ENCODE data around the gene USP50. TPM values are rescaled to one million over a fixed set of nuclear protein-coding genes. Genes with fewer than 3 reads are reported as not detected.

The USP50 gene
- polyA plus RNA-seq (2011; rRNA removed), result not detected in 2 replicates
- not detected in 2 replicates for polyA plus RNA-seq (2012; cell fraction: cytosol; rRNA removed)
- polyA plus RNA-seq (2012; cell fraction: nucleus; rRNA removed), result not detected in 2 replicates
- 0.14 TPM in 1 of 3 replicates, not detected in the others for polyA plus RNA-seq (2017; fragmentation: RNase III; extraction: RNeasy Plus Mini Kit Qiagen cat#74134 plus additional on column Dnase treatment)
- polyA minus RNA-seq (2011; rRNA and poly(A)+ RNA removed), result not detected in 2 replicates

- DNase-seq (ENCODE audit: low read depth in 1 of 2, low spot score in 1 of 2) (no peak), FAIRE-seq (no peak), ATAC-seq (no peak)
- H3K27ac ChIP-seq, result no peak within 1 kb of the TSS
- CTCF ChIA-PET, result interaction anchor here (0.8 to 1.3 kb wide), 2 partner anchors 80 to 109 kb away, joined by 3 read pairs; no protein-coding TSS in a partner anchor
- H3K4me2 ChIP-seq, result no peak within 1 kb of the TSS
- no peak within 1 kb of the TSS for H3K4me3 ChIP-seq
- POLR2A ChIA-PET, result no interaction called here
- no peaks in the 10 kb centered on the region for H3K9me3 ChIP-seq
- 79% methylated on average over 5 of the region's 5 CpGs for WGBS (ENCODE audit: missing lambda C conversion rate)
- TF ChIP-seq RAD21 (conservative IDR thresholded peaks at IDR 0.05 in 1 of 2, IDR thresholded peaks at IDR 0.05 in 1 of 2) (no peak), HOXA7 (CRISPR knock-in tag; IDR thresholded peaks at IDR 0.05) (no peak), TP53 (CRISPR knock-in tag; IDR thresholded peaks at IDR 0.05) (no peak), MAFK (IDR thresholded peaks at IDR 0.05; ENCODE audit: partially characterized antibody) (no peak), CEBPB (IDR thresholded peaks at IDR 0.05) (no peak), POLR2AphosphoS2 (conservative IDR thresholded peaks at IDR 0.05; ENCODE audit: low read length) (no peak), CTCF (IDR thresholded peaks at IDR 0.05) (no peak), ZNF302 (CRISPR knock-in tag; IDR thresholded peaks at IDR 0.05) (no peak), ESRRA (IDR thresholded peaks at IDR 0.05; ENCODE audit: borderline replicate concordance, low read length) (no peak), FOSL2 (IDR thresholded peaks at IDR 0.05) (no peak), FOSL2 (CRISPR knock-in tag; IDR thresholded peaks at IDR 0.05) (no peak)
- TF ChIP-seq, protein P1, sequence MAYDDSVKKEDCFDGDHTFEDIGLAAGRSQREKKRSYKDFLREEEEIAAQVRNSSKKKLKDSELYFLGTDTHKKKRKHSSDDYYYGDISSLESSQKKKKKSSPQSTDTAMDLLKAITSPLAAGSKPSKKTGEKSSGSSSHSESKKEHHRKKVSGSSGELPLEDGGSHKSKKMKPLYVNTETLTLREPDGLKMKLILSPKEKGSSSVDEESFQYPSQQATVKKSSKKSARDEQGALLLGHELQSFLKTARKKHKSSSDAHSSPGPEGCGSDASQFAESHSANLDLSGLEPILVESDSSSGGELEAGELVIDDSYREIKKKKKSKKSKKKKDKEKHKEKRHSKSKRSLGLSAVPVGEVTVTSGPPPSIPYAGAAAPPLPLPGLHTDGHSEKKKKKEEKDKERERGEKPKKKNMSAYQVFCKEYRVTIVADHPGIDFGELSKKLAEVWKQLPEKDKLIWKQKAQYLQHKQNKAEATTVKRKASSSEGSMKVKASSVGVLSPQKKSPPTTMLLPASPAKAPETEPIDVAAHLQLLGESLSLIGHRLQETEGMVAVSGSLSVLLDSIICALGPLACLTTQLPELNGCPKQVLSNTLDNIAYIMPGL (CRISPR knock-in tag; IDR thresholded peaks at IDR 0.05; ENCODE audit: borderline replicate concordance), result no peak
- TF ChIP-seq, protein P2, sequence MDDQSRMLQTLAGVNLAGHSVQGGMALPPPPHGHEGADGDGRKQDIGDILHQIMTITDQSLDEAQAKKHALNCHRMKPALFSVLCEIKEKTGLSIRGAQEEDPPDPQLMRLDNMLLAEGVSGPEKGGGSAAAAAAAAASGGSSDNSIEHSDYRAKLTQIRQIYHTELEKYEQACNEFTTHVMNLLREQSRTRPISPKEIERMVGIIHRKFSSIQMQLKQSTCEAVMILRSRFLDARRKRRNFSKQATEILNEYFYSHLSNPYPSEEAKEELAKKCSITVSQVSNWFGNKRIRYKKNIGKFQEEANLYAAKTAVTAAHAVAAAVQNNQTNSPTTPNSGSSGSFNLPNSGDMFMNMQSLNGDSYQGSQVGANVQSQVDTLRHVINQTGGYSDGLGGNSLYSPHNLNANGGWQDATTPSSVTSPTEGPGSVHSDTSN (IDR thresholded peaks at IDR 0.05), result no peak
- no peaks in the 10 kb centered on the region for H3K4me1 ChIP-seq
Measured at GRCh38 chr15:50546566-50546965, at the start of gene USP50. TSS of gene USP50 (minus strand) at chr15:50546666. CDS start at chr15:50546525, 141 bp downstream.

DNA sequence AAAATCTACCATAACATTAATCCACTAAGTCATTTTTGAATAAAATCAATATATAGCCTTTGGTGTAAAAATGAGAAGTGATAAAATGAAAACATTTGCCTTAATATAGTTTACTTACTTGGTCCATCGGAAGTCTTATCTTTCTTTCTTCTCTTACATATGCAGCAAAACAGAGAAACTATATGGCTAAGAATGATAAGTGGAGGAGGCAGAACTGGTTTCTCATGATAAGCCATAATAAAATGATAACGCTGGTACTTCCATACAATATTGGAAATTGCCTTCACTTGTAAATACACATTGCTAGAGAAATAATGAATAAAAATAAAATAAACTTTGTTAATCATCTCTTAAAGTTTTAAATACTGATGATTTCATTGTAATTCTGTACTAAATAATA is 47.8 kb upstream of the USP50 start:
- no peak for FAIRE-seq
- CTCF ChIA-PET, result interaction anchor here (0.6 kb wide), 1 partner anchor 111 kb away, joined by 5 read pairs; no protein-coding TSS in a partner anchor
- WGBS (ENCODE audit: missing lambda C conversion rate), result 93% methylated on average over 2 of the region's 2 CpGs
- TF ChIP-seq FOSB (CRISPR knock-in tag; IDR thresholded peaks at IDR 0.05) (no peak), ELK1 (IDR thresholded peaks at IDR 0.05; ENCODE audit: low read depth, low read length) (no peak), FOSL2 (IDR thresholded peaks at IDR 0.05) (no peak), FOSL2 (CRISPR knock-in tag; IDR thresholded peaks at IDR 0.05) (no peak), HOXB13 (CRISPR knock-in tag; IDR thresholded peaks at IDR 0.05; ENCODE audit: low read depth) (no peak), ZFP36 (IDR thresholded peaks at IDR 0.05; ENCODE audit: borderline replicate concordance, partially characterized antibody) (no peak), POLR2AphosphoS2 (conservative IDR thresholded peaks at IDR 0.05; ENCODE audit: low read length) (no peak), HOXB5 (CRISPR knock-in tag; IDR thresholded peaks at IDR 0.05) (no peak), CHD2 (IDR thresholded peaks at IDR 0.05; ENCODE audit: low read length, partially characterized antibody) (no peak), ZSCAN20 (CRISPR knock-in tag; IDR thresholded peaks at IDR 0.05) (no peak), BHLHE40 (IDR thresholded peaks at IDR 0.05; ENCODE audit: low read depth, low read length) (no peak), TFCP2L1 (CRISPR knock-in tag; IDR thresholded peaks at IDR 0.05) (no peak)
- TF ChIP-seq, protein P1 (CRISPR knock-in tag; IDR thresholded peaks at IDR 0.05; ENCODE audit: borderline replicate concordance), result no peak
- TF ChIP-seq, protein P3, sequence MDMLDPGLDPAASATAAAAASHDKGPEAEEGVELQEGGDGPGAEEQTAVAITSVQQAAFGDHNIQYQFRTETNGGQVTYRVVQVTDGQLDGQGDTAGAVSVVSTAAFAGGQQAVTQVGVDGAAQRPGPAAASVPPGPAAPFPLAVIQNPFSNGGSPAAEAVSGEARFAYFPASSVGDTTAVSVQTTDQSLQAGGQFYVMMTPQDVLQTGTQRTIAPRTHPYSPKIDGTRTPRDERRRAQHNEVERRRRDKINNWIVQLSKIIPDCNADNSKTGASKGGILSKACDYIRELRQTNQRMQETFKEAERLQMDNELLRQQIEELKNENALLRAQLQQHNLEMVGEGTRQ (IDR thresholded peaks at IDR 0.05), result no peak
- TF ChIP-seq, protein P4, sequence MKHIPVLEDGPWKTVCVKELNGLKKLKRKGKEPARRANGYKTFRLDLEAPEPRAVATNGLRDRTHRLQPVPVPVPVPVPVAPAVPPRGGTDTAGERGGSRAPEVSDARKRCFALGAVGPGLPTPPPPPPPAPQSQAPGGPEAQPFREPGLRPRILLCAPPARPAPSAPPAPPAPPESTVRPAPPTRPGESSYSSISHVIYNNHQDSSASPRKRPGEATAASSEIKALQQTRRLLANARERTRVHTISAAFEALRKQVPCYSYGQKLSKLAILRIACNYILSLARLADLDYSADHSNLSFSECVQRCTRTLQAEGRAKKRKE (CRISPR knock-in tag; IDR thresholded peaks at IDR 0.05; ENCODE audit: low read depth), result no peak

More for the DNA sequence above, 47.8 kb upstream of the USP50 start:
- Histone ChIP-seq H3K4me1 (no peaks in the 10 kb centered on the region), H3K9me3 (no peaks in the 10 kb centered on the region), H3K27ac (no peak overlapping the region), H3K4me3 (no peak overlapping the region), H3K4me2 (no peak overlapping the region)
- POLR2A ChIA-PET, result no interaction called here
- ATAC-seq (no peak), DNase-seq (ENCODE audit: low read depth in 1 of 2, low spot score in 1 of 2) (no peak)
